ENCODE measurements around the gene PLAAT1.

Gene PLAAT1

DNA sequence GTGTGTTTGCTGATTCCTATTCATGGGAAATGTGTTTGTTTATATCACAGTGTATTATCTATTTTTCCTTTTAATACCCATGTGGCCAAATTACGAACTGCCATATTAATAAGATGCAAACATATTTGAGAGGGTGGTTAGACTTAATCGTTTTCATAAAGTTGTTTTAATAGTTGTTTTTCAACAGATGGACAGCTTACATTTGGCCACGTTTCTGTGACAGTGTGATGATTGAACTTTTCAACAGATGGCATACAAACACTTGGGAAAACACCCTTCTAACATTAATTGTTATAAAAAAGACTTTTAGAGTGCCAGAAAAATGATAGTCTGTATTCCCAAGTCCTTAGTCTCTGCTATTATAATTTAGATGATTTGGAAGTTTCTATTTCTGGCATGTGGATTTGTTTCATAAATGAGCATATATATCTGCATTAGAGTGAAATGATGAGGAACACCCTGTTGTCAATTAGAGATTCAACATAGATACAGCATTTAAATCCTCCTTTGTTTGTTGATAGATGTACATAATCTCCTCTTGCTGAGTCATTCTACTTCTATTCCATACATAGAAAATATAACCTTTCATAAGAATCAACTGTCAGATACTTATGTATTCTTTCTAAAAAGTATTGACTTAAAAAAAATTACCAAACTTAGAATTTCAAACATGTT is 13.1 kb downstream of the PLAAT1 start:
- no peak for DNase-seq

DNA sequence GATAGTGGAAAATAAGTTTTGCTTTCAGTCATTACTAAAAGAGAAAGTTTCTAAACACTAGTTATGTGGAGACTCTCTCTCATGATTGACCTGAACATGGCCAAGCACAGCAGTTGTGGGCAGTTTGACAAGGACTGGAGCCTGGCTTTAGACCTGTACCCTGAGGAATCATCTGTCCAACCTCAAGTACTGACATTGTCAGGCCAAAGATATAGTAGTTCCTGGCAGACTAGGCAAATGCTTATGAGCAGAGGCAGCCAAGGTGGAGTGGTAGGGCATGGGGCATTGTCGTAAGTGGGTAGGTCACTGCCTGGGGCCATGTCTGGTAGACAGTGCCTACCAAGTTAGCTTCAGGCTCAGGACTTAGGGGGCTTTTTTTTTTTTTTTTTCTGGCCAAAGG is 20.9 kb downstream of the PLAAT1 start:
- no peak for DNase-seq

DNA sequence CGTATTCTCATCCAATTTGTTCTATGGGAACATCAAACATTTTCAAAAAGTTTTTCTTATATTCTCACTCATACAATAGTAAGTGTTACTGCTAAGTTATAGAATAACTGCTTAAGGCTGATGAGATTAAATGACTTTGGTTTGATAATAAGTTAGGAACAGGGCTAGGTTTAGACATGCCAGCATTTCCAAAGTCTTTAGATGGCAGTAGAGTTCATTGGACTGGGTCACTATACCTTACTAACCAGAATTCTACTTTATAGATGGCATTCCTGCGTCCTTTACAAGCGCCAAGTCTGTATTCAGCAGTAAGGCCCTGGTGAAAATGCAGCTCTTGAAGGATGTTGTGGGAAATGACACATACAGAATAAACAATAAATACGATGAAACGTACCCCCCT is 21.7 kb downstream of the PLAAT1 start:
- DNase-seq: no peak

DNA sequence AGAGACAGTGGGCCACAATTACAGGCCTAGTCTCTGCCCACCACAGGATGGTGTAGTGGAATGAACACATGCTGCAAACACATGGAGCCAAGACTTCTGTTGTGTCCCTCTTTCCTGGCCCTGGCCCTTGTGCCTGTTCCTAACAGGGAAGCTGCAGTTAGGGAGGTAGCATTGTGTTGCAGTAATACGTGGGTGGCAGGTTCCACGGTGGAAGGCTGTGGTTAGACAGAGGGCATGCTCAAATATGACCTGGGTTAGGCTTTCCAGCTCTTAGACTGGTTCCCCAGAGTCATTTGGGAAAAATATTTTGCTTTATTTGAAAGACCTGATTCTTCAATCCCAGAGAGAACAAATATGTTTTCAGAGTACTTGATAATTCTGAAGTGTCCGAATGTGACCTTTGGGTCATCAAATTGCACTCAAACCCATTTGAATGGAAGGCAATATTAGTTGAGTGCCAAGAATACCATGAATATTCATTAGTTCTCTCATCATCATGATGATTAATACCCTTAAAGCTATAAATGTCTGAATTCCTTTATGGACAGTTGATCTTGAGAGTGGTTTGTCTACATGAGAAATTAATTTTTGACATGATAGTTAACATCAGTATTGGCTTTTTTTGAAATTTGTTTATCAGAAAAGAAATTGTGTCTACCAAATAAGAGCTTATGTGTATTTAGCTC is 28.5 kb downstream of the PLAAT1 start:
- no peak for DNase-seq

DNA sequence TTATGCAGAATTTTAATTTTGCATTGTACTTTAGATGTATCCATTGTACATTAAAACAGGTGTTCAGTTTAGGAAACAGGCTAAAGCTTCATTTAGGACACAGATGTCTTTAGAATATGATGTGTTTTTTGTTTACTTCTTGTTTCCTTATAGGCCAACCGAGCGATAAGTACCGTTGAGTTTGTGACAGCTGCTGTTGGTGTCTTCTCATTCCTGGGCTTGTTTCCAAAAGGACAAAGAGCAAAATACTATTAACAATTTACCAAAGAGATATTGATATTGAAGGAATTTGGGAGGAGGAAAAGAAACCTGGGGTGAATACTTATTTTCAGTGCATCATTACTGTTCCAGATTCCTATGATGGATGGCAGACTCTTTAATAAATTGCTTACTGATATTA is 29.4 kb downstream of the PLAAT1 start:
- DNase-seq: no peak

DNA sequence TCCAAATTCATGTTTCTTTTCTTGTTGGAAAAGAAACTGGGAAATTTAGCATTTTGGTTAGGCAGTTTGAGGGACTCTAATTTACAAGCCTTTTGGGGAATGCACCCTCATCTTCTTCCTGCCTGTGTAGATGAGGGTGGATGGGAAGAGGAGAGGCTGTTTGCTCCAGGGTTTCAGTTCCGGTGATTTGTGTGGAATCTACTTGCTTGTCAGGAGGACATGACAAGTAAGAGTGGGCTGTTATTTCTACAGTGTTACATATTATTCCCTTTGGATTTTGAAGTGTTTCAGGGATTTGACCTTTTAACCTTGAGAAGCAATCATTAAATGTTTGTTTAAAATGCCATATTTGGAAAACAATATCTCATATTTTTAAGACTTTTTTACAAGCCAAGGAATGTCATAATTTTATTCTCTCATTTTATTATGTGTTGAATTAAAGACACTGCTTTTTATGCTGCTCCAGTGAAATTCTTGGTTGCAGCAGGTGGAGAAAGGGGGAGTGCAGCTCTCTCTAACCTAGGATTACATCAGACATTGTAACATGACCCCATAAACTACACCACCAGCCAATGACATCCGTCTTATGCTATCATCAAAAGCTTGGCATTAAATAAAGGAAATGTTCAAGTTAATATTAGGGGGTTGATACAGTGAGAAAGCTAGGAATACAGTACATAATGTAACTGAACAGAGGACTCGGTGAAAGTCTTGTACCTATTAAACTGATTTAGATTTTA is 30.2 kb downstream of the PLAAT1 start:
- DNase-seq: no peak

DNA sequence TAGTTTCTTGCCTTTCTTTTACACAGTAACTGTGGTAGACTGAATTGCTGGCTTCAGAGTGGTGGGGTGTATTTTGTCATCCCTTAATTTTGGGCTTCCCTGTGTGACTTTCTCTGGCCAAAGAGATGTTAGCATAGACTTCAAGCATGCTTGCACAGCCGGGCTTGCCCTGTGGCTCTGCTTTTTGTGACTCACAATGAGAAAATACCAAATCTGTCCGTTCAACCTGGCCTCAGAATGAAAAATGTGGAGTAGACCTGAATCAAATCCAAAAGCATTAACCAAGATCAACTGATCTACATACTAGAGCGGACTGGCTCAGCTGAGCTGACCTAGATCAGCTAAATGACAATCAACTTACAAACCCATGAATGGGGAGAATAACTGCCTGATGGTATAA is 51.4 kb downstream of the PLAAT1 start:
- no peak for DNase-seq

DNA sequence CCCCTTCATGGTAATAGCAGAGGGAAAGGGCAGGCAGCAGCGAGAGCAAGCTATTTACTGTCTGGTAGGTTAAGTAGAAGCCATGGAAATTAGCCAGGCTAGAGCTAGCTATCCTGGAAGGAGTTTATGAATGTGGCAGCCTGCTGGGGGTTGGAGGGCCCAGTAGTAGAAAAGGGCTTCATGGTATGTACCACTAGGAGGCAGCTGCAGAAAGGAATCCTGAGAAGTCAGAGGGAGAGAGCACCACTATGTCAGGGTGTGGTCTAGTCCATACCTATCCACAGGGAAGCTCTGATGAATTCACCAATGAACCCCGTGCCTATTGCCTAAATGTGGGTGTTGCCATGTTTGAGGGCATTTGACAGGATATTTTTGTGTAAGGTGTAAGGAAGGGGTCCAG is 55.0 kb downstream of the PLAAT1 start:
- DNase-seq: no peak

DNA sequence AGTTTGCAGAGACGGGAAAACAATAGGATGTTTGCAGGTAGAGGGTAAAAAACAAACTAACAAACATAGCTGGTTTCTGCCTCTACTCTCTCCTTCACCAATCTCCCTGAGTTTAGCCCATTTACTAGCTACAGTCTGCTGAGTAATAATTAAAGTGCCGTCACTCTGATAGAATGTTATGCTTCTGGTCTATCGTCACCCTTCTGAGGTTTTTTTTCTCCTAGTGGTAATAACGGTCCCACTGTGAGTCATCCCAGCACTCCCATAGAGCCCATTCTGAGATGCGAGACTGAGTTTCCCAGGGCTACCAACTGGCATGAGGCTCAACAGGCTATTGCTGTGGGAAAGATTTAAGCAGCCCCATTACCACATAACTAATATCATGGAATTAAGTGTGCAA is 56.4 kb downstream of the PLAAT1 start:
- peak; percentile 26 for DNase-seq

DNA sequence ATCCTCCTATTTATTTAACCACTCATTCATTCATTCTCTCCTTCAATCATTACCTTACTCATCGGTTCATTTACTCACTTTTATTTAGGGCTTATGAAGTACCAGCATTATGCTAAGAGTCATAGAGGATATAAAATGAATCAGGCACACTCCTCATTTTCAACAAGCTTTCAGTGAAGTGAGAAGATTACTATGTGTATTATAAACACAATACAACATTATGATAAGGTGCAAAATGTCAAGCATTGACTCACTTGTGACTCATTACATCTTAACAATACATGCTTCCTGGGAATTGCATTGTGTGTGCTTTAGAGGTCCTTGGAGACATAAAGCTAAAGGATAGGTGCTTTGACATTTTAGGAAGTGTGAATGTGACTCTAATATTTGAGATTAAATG is 60.4 kb downstream of the PLAAT1 start:
- no peak for DNase-seq

DNA sequence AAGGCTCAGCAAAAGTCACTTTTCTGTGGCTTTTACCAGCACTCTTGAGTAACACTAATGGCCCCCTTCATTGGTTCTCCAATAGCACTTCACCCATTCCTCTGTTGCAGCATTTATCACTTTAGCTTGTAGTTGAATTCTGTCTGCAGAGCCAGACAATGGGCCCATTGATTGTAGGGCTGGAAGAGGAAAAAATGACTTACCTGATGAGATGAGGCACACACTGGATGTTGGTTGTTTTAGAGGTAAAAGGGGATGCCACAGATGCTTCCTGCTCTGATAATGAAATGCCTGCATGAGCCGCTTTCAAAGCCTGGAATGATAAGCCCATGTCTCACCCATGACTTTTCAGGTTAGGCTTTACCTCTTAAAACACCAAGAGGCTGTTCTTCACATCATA is 64.3 kb downstream of the PLAAT1 start:
- DNase-seq: no peak

DNA sequence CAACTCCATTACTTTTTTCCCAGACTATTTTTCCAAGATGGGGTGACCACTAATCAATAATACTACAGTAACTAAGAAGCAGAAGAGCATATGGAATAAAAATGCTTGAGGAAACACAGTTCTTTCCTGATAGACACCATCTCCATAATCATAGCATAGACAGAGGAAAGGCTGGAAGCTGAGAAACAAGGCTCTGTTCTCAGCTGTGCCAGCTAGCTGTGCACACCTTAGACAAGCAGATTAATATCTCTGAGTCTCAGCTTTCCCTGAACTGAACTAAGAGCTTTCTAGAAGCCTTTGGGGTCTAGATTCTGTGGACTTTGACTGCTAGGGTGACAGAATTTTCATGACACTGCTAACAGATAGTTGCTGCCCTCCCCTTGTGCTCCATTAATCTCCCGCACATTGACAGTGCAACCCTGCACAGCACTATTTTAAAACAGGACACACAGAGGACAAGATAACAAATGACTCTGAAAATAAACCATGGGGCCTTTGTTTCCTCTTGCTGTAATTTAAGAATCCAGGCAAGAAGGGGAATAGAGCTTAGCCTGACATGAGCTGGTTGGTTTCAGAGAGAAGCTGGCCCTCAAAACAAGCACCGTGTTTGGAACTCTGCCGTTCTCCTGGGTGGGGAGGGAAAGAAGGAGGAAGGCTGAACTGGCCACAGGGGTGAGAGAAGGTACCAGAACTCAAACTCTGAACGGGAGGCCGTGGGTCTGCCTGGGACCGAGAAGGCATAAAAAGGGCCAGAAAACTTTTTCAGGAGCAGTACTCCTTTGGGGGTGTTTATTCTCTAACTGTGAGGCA is 70.1 kb downstream of the PLAAT1 start:
- DNase-seq: no peak

DNA sequence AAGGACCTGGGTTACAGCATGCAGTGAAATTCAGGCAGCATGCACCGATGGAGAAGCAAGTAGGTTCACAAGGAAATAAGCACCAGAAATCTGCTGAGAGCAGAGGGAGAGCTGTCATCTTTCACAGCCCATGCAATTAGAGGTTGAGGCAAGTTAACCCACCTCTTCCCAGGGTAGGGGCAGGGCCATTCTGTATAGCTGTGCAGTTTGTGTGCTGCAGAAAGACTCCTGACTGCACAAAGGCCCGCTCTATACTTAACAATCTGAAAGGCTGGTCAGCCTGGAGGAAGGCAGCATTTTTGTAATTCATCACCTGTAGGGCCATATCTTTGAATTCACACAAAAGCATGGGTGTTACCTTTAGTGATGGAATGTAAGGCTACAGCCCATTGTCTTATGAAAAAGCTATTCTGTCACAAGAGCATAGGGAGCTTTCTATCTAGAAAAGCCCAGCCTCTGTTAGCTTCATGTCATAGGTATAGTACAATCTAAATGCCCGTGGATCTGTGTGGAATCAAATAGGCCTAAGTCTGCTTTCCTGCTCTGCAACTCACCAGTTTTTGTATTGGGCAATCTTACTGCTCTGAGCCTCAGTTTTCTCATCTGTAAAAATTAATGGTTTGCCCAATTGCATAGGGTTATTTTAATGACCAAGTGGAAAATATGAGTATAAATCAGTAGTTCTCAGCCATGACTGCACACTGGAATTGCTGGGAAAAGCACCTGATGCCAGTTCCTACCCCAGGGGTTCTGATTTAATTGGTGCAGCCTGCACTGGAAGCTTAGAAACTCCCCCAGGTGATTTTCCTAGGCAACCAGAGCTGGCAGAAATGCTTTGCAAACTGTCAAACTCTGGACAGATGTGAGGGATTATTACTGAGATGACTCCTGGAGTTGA is 72.3 kb downstream of the PLAAT1 start:
- no peak for DNase-seq

DNA sequence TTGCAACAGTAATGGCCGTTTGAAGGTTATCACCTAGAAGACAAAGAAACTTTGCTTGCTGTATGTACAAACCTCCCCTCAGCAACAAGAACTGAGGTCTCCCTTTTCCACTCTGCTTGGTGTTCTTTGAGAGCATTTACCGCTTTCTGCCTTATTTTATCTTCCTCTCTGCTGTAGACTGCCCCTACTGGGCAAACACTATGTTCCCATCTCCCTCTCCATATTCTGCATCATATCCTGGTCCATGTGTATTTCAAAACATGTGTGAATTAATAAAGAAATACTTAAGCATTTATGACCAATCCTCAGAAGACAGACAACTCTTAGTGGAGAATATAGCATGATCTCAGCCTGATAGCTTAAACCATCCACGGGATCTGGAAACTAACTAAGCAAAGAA is 73.1 kb downstream of the PLAAT1 start:
- no peak for DNase-seq

DNA sequence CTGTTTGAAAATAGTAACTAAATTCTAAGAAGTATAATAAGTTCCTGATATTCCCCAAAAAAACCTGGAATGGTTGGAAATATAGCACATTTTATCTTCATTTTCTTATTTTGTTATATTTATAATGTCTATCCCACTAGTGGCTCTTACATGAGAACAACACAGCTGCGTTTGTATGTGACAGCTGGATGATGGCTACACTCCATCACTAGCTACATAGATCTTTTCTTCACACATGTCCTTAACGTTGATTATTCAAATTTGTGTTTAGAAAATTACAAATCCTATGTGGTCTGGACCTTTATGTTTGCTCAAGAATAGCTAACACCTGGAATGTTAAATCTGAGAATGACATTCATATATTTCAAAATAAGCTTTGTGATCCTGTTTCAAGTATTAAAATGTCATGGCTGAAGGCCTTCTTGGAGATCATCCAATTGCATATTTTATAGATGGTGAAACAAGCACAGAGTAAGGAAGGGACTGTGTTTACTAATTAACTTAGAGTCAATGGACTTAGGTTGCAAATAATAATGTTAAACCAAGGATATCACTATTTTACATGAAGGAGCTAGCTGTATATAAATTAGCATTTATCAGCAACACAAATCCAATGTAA is 76.8 kb downstream of the PLAAT1 start:
- DNase-seq: no peak

Data from EL (cell line).